GM04504 (cell line): Measurements from ENCODE around the gene PRKCE.

Source experiments
- DNase-seq: peaks from one replicate; pipeline ENCODE4 v3.0.0-alpha.2; 2012; ENCODE audit warnings: low read depth

The PRKCE gene

DNA sequence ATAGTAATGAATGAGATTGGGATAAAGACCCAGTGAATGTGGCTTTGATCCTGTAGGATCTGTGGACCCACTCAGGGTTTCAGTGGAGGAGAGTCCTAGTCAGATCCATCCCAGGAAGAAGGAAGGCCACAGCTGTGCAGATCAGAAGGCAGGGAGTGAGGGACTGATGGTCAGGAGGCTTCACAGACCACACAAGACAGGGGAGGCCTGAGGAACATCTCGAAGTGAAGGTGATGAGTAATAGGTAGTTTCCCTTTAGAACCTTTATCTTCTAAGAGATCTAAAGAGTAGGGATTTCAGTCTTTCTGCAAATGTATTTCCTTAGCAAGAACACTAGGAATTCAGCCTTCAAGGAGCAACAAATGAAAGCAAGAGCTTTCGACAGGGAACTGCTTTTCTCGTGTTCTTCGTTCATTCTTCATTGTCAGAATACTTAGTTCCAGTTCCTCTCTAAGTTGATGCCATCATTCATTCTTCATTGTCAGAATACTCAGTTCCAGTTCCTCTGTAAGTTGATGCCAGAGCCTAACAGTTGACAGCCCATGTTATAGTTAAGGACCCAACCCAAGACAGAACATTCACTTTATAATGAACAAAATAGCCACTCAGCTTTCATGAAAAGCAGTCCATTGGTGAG is 495.5 kb downstream of the PRKCE start:
- no peak for DNase-seq

DNA sequence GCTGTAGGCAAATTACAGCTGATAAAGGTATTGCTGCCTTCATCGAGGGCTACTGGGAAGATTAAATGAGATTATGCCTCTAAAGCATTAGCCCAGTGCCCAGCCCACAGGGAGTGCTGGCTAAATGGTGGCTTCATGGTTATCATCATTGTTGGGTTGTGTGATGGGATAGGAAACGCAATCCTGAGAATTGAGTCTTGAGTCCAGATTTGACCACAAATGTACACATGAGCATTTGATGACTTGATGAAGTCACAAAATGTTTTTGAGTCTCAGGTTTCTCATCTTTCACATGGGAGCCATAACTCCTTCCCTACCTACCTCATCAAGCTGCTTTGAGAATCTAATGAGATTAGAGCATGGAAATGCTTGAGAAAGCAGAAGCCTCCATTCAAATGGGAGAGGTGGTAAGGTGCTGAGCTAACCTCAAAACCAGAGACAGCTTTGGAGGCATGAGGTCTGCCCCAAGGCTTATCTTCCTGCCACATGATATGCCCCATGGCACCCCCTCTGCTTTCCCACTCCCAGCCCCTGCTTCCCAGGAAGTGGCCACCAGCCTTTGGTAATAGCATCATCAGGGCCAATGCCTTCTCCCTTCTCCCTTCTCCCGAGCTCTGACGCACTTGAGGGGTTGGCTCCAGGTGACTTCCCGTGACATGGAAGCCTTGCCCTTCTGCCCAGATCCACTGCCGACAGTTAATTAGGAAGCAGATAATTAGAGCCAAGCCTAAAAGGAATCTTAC is 496.3 kb downstream of the PRKCE start:
- no peak for DNase-seq

- DNase-seq = no peak
Observed at GRCh38 chr2:46148369-46148736, 496.9 kb downstream of the PRKCE start.

- DNase-seq = no peak
Observed at GRCh38 chr2:46150445-46150955, 499.0 kb downstream of the PRKCE start.

- DNase-seq = no peak
Observed at GRCh38 chr2:46151577-46151976, 500.1 kb downstream of the PRKCE start.

GRCh38 chr2:46153996-46154753 is 502.7 kb downstream of the PRKCE start:
- no peak for DNase-seq

DNA sequence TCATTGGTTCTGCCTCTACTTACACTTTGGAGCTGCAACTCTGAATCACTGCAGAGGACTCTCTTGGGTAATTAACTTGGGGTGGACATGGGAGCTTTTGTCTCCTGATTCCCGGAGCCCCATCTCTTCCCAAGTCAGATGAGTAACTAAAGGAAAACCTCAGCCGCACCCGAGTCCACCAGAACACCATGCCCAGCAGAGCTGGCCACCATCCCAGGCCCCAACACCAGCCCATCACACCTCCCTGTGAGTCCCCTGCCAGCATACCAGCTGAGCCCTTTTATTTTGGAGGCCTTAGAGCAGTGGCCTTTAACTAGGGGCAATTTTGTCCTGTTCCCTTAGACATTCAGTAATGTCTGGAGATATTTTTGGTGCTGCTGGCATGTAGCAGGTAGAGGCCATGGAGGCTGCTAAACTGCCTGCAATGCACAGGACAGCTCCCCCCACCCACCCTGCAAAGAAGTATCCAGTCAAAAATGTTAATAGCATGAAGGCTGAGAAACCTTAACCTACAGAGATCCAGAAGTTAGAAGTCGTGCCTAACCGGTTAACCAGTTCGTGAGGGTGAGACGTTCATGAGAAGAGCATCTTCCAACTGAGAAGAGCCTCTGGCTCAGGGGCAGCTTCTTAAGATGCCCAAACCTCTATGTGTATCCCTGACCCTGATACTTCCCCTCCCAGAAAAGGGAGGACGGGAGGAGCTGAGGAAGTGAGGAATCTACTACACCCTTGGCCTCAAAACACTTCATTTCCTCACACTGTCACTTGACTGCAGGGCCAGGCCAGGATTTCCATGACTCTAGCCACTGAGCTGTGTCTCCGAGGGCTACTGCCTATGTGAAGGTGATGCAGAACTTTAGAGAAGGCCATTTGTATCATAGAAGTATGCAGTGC is 505.8 kb downstream of the PRKCE start:
- no peak for DNase-seq

DNA sequence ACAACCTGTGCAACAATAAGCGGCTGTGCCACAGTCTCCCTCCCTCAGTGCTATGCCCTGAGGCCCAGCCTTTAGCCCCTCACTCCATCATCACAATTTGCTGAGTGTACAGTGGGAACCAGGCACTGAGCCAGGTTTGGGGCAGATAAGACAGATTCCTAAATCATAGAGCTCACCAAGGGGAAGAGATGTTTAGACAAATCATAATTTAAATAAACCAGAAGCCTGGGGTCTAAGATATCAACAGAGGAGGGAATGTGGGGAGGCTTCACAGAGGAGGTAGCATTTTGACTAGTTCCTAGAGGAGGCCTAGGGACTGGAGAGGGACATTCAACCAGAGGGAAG is 506.5 kb downstream of the PRKCE start:
- no peak for DNase-seq

GRCh38 chr2:46158661-46159060 is 507.2 kb downstream of the PRKCE start:
- DNase-seq = no peak

GRCh38 chr2:46160326-46160725 is 508.9 kb downstream of the PRKCE start:
- no peak for DNase-seq

DNA sequence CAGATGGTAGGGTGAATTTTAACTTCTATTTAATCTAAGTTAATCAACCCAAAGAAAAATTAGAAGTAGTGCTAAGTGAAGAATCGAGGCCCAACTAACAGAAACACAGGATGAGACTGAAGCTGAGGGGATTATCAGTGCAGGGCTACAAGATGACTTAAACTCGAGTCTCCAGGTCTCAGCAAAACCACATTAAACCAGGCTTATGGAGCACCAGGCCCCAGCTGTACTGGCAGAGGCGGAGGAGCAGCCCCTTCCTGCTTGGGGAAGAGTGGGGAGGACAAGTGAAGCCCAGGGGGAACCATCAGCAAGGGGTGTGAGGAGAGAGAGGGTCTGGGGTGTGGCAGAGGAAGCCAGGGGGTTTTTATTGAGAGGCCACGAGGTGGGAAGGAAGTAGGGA is 509.8 kb downstream of the PRKCE start:
- no peak for DNase-seq

- DNase-seq = no peak
Observed at GRCh38 chr2:46161911-46162310, 510.4 kb downstream of the PRKCE start.

GRCh38 chr2:46162329-46163097 is 511.0 kb downstream of the PRKCE start:
- no peak for DNase-seq

DNA sequence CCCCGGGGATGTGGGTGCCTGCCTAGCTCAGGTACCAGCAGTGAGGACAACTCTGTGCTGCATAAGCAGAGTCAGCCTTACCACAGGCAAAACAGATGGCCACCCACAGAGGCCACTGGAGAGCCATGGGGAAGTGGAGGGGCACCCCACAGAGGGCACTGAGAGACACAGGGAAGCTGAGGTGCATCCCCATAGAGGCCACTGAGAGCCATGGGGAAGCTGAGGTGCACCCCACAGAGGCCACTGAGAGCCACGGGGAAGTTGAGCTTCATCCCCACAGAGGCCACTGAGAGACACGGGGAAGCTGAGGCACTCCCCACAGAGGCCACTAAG is 511.6 kb downstream of the PRKCE start:
- DNase-seq = no peak

DNA sequence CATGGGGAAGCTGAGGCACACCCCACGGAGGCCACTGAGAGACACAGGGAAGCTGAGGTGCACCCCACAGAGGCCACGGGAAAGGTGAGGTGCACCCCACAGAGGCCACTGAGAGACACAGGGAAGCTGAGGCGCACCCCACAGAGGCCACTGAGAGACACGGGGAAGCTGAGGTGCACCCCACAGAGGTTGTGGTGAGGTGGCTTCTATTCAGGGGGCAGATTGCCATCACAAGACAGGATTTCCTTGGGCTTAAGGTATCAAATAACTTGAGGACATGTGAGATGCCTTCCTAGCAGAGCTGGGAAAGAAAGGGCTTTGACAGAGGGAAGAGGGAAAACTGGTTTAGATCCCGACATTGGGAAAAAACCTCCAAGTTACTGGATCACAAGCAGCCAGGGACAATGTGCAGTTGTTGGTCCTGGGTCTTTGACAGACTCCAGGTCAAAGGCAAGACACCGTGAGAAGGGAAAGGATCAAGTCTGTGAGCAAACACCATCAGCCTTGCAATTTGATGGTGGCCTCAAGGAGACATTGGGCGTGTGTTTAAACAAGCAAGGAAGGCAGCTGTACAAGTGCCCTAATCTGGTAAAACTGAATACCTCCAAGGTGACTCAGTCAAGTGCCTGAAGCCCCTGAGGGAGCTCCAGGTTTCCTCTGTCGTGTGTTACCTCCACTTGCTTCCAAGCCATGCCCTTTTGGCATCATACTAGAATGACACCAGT is 512.5 kb downstream of the PRKCE start:
- DNase-seq = no peak

- DNase-seq = peak; percentile 95
Observed at GRCh38 chr2:46164529-46165301, 513.2 kb downstream of the PRKCE start.

DNA sequence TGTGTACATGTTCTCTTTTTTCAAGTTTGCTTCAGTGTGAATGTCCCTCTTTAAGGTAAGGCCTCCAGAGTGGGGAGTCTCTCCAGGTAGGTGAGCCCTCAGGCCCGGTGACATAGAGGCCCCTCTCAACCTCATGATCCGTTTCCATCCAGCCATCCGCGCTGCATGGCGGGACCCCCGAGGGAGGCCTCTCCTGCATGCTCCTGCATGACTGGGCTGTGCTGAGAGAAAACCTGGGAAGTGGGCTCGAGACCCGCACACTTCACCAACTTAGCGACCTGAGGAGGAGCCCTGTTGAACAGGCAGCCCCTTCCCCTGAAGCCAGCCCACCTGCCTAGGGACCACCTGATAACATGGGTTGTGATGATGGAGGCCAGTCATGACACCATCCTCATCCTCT is 514.4 kb downstream of the PRKCE start:
- DNase-seq = no peak

DNA sequence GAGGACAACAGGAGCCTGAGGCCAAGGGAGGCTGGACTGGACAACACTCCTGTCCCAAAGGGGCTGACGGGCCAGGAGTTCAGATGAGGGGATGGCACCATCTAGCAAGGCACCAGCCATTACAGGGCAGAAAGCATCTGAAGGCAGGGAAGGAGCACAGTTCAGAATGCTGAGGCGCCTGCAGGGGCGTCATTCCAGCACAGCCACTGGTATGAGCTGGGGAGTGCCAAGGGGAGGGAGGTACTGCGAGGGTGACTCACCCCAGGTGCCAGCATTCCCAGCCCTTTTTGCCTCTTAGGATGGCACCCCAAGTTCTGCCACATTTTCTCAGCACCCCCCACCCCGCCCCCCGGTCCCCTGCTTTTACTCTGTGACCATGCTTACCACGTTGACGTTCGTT is 515.9 kb downstream of the PRKCE start:
- no peak for DNase-seq

- no peak for DNase-seq
Observed at GRCh38 chr2:46167924-46168323, 516.4 kb downstream of the PRKCE start.

DNA sequence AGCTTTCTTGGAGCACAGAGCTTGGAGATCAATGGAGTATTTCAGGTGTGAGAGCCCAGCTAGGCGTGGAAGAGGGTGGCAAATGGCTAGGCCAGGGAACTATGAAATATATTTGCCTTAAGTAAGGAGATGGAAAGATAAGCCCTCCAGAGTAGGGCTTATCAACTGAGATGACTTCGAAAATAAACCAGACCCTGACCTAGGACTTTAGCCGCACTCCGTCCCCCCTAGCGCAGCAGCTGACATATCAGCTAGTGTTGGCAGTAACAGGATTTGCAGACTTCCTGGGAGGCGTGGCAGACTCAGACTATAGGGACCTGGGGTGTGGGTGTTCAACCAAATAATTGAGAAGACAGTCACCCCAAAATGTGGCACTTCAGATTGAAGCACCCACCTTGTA is 518.0 kb downstream of the PRKCE start:
- DNase-seq = no peak
